Hepatic stellate cell (primary cell): ENCODE data around the gene RETN.

Source experiments
- DNase-seq: peaks from one replicate; pipeline ENCODE4 v3.0.0; 2011; ENCODE audit warnings: low spot score

Gene RETN

GRCh38 chr19:7706188-7706954 is 37.5 kb downstream of the RETN start:
- no peak for DNase-seq

- no peak for DNase-seq
Observed at GRCh38 chr19:7706955-7707456, 38.2 kb downstream of the RETN start.

GRCh38 chr19:7709932-7710460 is 41.1 kb downstream of the RETN start:
- no peak for DNase-seq

- DNase-seq = no peak
Observed at GRCh38 chr19:7710616-7711015, 41.8 kb downstream of the RETN start.

GRCh38 chr19:7715671-7716070 is 46.8 kb downstream of the RETN start:
- DNase-seq = no peak

GRCh38 chr19:7716762-7717161 is 47.9 kb downstream of the RETN start:
- DNase-seq = no peak

GRCh38 chr19:7718668-7719067 is 49.8 kb downstream of the RETN start:
- DNase-seq = no peak
